Vein endothelial cell (primary cell): ENCODE results near the gene COMMD4. TPM values are rescaled to one million over a fixed set of nuclear protein-coding genes. Genes with fewer than 3 reads are reported as not detected.

Experiments
- small RNA-seq: library from RNA; depleted of rRNA; stranded (forward); fragments of <200 nt; gene quantifications from one replicate; pipeline ENCODE3, GENCODE V24; 2012
- total RNA-seq: library from RNA; depleted of rRNA; stranded (reverse); fragments of >200 nt; gene quantifications from 2 replicates; pipeline ENCODE4 v1.2.3, GENCODE V29; 2012

The COMMD4 gene
- 67.6 and 68.9 TPM in 2 replicates for total RNA-seq

GRCh38 chr15:75335705-75336355, at the start of gene COMMD4:
Gene COMMD4 (plus strand): TSS chr15:75336063. CDS start chr15:75336090, 27 bp downstream.

GRCh38 chr15:75346796-75347221, 10.9 kb downstream of the COMMD4 start, which contains the start of gene NEIL1:
Gene NEIL1 (plus strand): TSS chr15:75347039. CDS start chr15:75348906, 1,867 bp downstream.

GRCh38 chr15:75367913-75368688, 32.2 kb downstream of the COMMD4 start, which contains the start of gene MAN2C1:
Gene MAN2C1 (minus strand): TSS chr15:75368607. CDS start chr15:75368583, 24 bp downstream.

Small RNAs within 50 kb of the gene (small RNA-seq; reads per million reads assigned to genes)
- gene RN7SL327P, result not detected

Other genes starting within 250 kb of the COMMD4 start
- gene C15orf39, start 134.2 kb upstream of the COMMD4 start, total RNA-seq, result 16.0 and 18.9 TPM in 2 replicates
- not detected in 2 replicates for gene GOLGA6C, start 77.7 kb upstream of the COMMD4 start, total RNA-seq
- gene GOLGA6D, start 53.2 kb upstream of the COMMD4 start, total RNA-seq, result not detected in 2 replicates
- gene NEIL1, start 11.0 kb downstream of the COMMD4 start, total RNA-seq, result 24.8 and 32.6 TPM in 2 replicates
- 158 and 204 TPM in 2 replicates for gene MAN2C1, start 32.5 kb downstream of the COMMD4 start, total RNA-seq
- 34.0 and 35.7 TPM in 2 replicates for gene SIN3A, start 115.6 kb downstream of the COMMD4 start, total RNA-seq
- gene PTPN9, start 243.3 kb downstream of the COMMD4 start, total RNA-seq, result 24.8 and 27.2 TPM in 2 replicates